Thoracic aorta (tissue), 2 donors: ENCODE results near the gene CCDC40. TPM values are rescaled to one million over a fixed set of nuclear protein-coding genes. Genes with fewer than 3 reads are reported as not detected.

Source experiments
- ATAC-seq: fragments of 150-250 bp; one replicate; pipeline ENCODE4 v1.8.0; 2017; ENCODE audit warnings: low read depth; ENCODE audit not compliant: insufficient number of reproducible peaks, low FRiP score
- DNase-seq: peaks from one replicate; pipeline ENCODE4 v3.0.0-alpha.2; 2020; ENCODE audit warnings: low spot score
- H3K27ac ChIP-seq, 2 donors: fragments of 200-600 bp; sonication (generic); 1 replicate in 1 of 2; 2 replicates in 1 of 2; pipeline ENCODE4 v1.5.1; 2016; ENCODE audit warnings: mild to moderate bottlenecking in 2 of 2, moderate library complexity in 2 of 2
- H3K27me3 ChIP-seq: fragments of 200-600 bp; sonication (generic); replicated peaks from 2 replicates; pipeline ENCODE4 v1.6.0; 2016; ENCODE audit warnings: mild to moderate bottlenecking; ENCODE audit not compliant: insufficient read depth
- H3K36me3 ChIP-seq: fragments of 200-600 bp; sonication (generic); one replicate; pipeline ENCODE4 v1.5.1; 2016
- H3K4me1 ChIP-seq, 2 donors: fragments of 200-600 bp; sonication (generic); 1 replicate in 1 of 2; 2 replicates in 1 of 2; pipeline versions ENCODE4 v1.5.1 to v1.6.0; 2016; ENCODE audit warnings: low read depth in 2 of 2, mild to moderate bottlenecking in 1 of 2; ENCODE audit not compliant: control insufficient read depth in 1 of 2
- H3K4me3 ChIP-seq: fragments of 200-600 bp; sonication (generic); 2 replicates; pipeline ENCODE4 v1.5.1; 2016; ENCODE audit warnings: mild to moderate bottlenecking
- H3K9me3 ChIP-seq: fragments of 200-600 bp; sonication (generic); 2 replicates; pipeline ENCODE4 v1.5.1; 2016
- total RNA-seq, 2 donors: library from RNA; depleted of rRNA; stranded (reverse); fragments of >200 nt; gene quantifications; one replicate each; pipeline versions ENCODE4 v1.1.0 to v1.2.3, GENCODE V29; 2016
- TF ChIP-seq, protein P1 (sequence below): fragments of 200-600 bp; sonication (generic); IDR thresholded peaks from one replicate; pipeline ENCODE4 v1.5.1; 2019; ENCODE audit warnings: antibody characterized with exemption

Gene CCDC40
- total RNA-seq, 2 donors from 2014 or later: 4.4 to 6.5 TPM

DNA sequence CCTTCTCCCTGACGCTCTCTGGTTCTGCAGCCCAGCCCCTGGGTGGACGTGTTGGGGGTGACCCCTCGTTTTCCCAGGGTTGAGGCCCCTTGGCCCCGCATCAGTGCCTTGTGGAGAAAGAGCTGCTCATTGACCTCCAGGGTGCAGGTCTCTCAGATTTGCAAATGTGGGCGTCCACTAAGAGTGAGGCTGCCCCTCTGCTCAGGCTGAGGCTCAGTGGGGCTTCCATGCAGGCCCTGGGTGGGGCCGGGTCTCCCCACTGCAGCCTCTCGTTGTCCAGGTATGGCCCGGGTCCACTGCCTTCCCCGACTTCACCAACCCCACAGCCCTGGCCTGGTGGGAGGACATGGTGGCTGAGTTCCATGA, 74.0 kb downstream of the CCDC40 start:
- no peak overlapping the region for H3K4me3 ChIP-seq
- H3K27me3 ChIP-seq: no peaks in the 10 kb centered on the region
- H3K4me1 ChIP-seq: no peaks in the 10 kb centered on the region
- H3K9me3 ChIP-seq: no peaks in the 10 kb centered on the region
- TF ChIP-seq, protein P1, sequence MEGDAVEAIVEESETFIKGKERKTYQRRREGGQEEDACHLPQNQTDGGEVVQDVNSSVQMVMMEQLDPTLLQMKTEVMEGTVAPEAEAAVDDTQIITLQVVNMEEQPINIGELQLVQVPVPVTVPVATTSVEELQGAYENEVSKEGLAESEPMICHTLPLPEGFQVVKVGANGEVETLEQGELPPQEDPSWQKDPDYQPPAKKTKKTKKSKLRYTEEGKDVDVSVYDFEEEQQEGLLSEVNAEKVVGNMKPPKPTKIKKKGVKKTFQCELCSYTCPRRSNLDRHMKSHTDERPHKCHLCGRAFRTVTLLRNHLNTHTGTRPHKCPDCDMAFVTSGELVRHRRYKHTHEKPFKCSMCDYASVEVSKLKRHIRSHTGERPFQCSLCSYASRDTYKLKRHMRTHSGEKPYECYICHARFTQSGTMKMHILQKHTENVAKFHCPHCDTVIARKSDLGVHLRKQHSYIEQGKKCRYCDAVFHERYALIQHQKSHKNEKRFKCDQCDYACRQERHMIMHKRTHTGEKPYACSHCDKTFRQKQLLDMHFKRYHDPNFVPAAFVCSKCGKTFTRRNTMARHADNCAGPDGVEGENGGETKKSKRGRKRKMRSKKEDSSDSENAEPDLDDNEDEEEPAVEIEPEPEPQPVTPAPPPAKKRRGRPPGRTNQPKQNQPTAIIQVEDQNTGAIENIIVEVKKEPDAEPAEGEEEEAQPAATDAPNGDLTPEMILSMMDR: no peak
- no peak for ATAC-seq
- H3K27ac ChIP-seq: no peak overlapping the region
- no peaks in the 10 kb centered on the region for H3K36me3 ChIP-seq
- no peak for DNase-seq

DNA sequence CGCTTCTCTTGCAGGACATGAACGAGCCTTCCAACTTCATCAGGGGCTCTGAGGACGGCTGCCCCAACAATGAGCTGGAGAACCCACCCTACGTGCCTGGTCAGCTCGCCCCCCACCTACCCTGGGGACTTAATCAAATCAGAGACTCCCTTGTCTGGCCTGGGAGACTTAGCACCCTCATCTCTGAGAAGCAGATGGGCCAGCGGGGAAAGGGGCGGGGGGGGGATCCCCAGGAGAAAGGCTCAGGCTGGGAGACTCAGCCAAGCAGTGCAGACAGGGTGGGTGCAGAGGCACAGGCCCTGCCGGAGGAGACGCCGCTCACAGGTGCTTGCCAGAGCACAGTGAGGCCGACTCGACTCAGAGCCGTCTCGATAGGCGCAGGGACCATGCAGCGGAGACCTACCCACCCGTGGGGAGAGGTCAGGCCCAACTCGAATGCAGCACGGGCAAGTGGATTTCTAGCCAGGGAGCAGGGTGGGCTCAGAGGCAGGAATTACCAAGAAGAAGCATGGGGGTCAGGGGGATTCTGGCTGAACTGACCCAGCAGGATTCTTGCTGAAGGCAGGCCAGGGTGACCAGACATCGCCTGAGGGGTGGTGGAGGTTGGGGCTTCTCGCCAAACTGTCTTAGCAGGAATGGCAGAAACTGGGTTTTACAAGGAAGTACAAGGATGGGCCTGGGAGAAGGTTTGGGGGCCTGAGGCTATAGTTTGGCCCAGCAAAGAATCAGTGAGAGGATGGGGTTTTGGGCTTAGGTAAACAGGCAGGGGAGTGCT, 74.7 kb downstream of the CCDC40 start:
- no peak overlapping the region for H3K4me3 ChIP-seq
- no peaks in the 10 kb centered on the region for H3K27me3 ChIP-seq
- ATAC-seq (no peak), DNase-seq (no peak)
- H3K27ac ChIP-seq: no peak overlapping the region
- H3K36me3 ChIP-seq: no peaks in the 10 kb centered on the region
- no peaks in the 10 kb centered on the region for H3K4me1 ChIP-seq
- TF ChIP-seq, protein P1: no peak
- H3K9me3 ChIP-seq: no peaks in the 10 kb centered on the region

DNA sequence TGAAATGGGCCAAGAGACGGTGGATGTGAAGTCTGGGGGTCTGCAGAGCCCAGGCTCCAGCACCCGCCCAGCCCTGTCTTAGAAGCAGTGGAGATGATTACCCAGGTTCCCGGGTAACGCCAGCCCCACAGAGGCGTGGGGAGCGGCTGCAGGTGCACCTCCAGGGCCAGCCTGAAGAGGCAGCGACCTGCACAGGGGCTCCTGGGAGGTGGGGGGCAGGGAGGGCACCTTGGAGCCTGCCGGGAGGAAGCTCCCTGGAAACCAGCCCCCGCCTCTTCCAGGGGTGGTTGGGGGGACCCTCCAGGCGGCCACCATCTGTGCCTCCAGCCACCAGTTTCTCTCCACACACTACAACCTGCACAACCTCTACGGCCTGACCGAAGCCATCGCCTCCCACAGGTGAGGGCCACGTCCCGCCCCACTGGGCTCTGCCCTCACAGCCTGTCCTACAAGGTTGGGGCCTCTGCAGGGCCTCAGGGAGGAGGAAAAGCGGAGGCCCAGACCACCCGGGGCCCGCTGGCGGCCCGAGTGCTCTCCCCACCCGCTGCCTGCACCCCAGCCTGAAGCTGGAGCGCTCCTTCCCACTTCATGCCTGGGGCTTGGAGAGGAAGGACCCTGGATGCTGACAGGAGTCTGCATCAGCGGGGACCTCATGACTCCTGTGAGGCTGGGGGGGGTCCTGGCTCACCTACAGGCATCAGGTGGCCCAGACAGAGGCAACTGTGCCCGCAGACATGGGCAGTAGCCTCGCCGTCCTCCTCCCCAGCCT, 75.4 kb downstream of the CCDC40 start:
- TF ChIP-seq, protein P1: no peak
- Histone ChIP-seq H3K4me3 (no peak overlapping the region), H3K27ac (no peak overlapping the region), H3K27me3 (no peaks in the 10 kb centered on the region), H3K4me1 (no peaks in the 10 kb centered on the region), H3K9me3 (no peaks in the 10 kb centered on the region), H3K36me3 (no peaks in the 10 kb centered on the region)
- DNase-seq (no peak), ATAC-seq (no peak)

DNA sequence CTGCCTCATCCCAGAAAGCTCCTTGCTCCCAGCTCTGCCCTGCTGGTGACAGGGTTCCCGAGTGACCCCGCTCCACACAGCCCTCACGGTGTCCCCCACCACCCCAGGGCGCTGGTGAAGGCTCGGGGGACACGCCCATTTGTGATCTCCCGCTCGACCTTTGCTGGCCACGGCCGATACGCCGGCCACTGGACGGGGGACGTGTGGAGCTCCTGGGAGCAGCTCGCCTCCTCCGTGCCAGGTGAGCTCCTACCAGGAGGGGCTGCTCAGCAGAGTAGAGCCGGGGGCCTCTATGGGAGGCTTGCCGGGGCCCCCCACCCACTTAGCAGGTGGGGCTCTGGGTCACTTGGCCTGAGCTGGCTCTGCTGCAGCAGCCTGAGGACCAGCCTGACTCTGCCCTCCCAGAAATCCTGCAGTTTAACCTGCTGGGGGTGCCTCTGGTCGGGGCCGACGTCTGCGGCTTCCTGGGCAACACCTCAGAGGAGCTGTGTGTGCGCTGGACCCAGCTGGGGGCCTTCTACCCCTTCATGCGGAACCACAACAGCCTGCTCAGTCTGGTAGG, 76.1 kb downstream of the CCDC40 start:
- Histone ChIP-seq H3K27ac (no peak overlapping the region), H3K27me3 (no peaks in the 10 kb centered on the region), H3K4me3 (no peak overlapping the region), H3K4me1 (no peaks in the 10 kb centered on the region), H3K9me3 (no peaks in the 10 kb centered on the region), H3K36me3 (no peaks in the 10 kb centered on the region)
- TF ChIP-seq, protein P1: no peak
- ATAC-seq (no peak), DNase-seq (no peak)

DNA sequence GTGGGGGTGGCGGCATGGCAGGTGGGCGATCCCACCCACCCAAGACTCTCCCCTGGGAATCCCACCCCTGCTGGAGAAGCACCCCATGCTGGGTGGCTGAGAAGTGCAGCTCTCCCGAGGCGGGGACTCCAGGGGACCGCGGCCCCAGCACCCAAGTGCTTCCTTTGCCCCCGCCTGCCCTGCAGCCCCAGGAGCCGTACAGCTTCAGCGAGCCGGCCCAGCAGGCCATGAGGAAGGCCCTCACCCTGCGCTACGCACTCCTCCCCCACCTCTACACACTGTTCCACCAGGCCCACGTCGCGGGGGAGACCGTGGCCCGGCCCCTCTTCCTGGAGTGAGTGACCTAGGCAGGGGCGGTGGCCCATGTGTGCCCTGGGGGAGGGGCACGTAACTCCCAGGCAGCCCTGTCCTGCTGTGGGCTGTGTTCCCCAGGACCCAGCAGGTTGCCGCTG, 76.6 kb downstream of the CCDC40 start:
- Histone ChIP-seq H3K27ac (no peak overlapping the region), H3K4me3 (no peak overlapping the region), H3K27me3 (no peaks in the 10 kb centered on the region), H3K9me3 (no peaks in the 10 kb centered on the region), H3K4me1 (no peaks in the 10 kb centered on the region), H3K36me3 (no peaks in the 10 kb centered on the region)
- TF ChIP-seq, protein P1: no peak
- DNase-seq (no peak), ATAC-seq (no peak)
